EL (cell line): ENCODE results near the gene CSNK2B.

Experiments used
- DNase-seq: peaks from one replicate; pipeline ENCODE4 v3.0.0-alpha.2; 2016

CSNK2B gene

DNA sequence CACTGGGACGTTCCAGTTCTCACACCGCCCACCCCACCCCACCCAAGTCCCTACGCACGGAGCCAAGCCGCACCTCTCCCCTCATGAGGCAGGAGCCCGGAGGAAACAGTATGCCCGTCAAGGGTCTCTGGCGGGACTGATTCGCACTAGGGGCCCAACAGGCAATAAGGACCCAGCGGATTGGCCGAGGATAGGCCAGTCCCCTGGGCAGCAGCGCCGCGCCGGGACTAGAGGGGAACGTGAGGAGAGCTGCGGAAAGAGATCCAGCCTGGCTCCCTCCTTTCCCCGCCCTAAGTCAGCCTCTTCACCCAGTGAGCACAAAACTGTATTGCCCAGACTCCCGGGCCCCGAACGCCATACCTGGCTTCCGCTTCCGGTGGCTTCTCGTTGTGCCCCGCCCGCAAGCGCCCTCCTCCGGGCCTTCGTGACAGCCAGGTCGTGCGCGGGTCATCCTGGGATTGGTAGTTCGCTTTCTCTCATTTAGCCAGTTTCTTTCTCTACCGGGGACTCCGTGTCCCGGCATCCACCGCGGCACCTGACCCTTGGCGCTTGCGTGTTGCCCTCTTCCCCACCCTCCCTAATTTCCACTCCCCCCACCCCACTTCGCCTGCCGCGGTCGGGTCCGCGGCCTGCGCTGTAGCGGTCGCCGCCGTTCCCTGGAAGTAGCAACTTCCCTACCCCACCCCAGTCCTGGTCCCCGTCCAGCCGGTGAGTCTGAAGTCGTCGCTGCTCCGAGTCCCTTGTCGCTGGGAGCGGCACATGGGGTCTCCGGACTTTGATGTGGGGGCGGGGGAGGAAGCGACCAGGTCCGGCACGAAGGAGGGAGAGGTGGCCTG, at the start of gene CSNK2B:
Gene CSNK2B, plus strand, starts transcription at position 580 of the 836 bp plus-strand sequence. CDS start 752 bp downstream, outside the sequence.
- DNase-seq: peak; percentile 99

DNA sequence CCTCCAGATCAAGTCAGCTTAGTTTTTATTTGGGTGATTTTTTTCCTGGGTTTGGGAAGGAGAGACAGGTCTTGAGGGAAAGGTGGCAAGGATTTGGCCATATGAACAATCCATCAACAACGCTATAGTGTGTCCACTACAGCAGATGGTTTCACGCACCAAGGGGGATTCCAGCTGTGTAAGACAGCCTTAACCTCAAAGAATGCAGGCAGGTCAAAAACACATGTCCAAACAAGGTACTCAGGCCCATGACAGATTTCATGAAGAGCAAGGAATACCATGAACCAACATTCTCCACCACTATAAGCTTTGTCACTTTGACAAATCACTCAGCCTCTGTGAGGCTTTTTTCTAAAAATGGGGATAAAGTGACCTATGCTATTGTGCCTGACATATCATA, 48.9 kb upstream of the CSNK2B start:
- no peak for DNase-seq

DNA sequence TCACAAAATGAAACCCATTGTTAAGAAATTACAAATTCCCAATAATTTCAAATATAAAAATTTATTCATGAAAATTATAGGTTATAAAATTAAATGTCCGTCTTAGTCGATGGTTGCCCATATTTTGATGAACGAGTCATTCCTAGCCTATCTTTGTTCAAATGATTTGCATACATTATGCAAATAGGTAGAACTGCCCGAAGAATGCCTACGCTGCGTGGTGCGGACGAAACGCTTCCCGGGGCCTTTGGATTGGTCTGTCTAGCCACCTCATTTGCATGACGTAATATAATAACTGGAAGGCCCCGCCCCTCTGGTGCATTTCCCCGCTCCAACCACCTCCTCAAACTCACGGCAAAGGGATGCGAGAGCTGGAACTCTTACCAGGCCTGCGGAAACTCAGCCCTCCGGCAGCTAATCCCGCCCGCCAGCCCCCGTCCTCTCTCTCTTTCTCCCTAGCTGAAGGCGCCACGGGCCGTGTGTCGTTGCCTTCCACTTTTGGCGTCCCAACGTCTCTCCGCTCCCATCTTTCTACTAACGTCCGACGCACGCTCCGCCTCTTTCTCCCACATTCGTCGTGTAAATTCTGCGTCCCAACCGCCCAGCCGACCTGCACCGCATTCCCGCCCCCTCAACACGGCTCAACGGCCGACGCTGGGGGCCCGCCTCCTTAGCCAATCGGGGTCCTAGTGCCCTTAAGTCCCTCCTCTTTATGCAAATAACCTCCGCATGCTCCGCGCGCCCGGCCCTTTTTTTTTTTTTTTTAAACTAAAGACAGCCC, 45.9 kb upstream of the CSNK2B start:
- peak; percentile 100 for DNase-seq

DNA sequence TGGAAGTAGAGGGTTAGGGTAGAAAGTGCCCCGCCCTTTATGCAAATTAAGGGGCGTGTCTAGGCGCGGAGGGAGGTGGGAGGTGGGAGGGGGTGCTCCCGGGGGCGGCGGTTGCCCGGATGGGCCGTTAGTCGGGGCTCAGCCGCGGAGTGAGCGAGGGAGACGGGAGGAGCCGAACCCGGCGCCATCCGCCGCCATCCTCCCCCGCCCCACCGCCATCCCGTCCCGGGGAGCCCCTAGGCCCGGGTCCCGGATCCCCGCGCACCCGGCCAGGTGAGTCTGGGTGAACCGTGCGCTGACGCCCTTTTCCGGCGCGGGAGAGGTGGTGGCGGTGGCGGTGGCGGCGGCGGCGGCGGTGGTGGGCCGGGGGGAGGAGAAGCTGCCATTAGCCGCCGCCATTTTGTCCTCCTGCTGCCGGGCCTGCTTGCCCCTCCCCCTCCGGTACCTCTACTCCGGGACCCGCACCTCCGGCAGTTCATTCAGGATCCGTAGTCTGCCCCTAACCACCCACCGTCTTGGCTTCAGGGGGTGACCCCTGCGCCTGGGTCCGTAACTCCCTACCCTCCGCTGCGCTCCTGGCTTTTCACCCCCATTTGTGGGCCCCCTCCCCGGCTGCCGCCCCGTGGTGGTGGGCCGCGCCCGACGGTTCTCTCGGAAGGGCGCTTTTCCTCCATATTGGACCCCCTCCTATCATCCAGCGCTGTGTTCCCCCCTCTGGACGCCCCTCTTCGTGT, 45.1 kb upstream of the CSNK2B start, which contains the start of gene PRRC2A:
Gene PRRC2A, plus strand, starts transcription at position 130 of the 734 bp plus-strand sequence. CDS start 2,075 bp downstream, outside the sequence.
- DNase-seq: peak; percentile 81

DNA sequence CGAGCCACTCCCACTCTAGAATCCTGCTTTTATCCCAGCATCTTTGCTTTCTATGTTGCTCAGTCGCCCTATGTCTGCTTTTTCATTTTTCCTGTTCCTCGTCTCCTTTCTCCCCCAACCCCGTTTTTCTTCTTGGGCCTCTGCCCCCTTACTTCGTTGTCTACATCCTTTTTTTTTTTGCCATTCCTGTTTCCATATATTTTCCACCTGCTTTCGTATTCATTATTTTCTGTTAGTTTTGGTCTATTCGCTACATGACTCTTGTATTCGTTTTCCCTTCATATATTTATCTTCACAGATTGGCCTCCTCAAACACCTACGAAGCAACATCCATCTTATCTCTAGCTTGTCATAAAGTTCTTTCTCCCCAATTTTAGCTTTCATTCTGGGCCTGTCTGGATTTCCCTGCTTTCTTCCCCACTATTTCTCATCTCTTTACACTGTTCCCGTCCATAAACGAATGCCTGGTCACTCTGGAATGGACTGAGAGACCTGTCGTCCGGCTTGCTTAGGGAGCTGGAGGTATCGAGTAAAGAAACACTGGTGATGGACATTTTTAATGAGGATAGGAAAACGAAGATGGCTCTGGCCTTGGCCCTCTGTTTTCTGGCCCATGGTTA, 44.5 kb upstream of the CSNK2B start:
- no peak for DNase-seq

DNA sequence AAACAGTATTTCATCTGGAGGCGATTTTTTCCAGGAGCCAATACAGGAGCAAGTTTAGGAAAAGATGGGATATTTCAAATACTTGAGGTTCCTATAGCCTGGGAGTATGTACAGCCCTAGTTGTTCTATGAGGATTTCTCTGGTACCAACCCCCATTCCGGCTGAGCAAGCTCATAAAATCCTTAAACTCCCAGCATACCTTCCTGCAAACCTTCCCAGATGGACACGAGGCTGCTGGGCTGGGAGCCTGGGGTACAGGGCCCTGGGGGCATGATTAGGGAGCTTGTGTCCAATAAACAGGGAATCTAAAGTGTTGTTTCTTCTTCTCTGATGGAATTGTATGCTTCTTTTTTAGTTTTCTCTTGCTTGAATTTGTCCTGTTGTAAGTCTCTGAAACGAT, 43.9 kb upstream of the CSNK2B start:
- peak; percentile 48 for DNase-seq

DNA sequence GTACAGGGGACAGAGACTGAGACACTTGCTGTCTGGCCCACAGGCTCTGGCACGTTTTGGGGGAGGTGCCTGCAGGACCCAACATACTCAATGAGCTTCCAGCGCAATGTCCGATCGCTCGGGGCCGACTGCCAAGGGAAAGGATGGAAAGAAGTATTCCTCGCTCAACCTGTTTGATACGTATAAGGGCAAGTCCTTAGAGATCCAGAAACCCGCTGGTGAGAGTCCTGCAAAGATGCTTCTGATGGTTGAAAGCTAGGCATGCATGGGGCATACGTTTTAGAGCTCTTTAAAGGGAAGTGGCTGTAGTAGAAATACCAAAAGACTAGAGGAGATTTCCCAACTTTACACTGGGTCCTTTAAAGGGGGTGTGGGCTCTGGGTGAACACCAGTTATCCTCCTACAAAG, 43.2 kb upstream of the CSNK2B start:
- DNase-seq: no peak

DNA sequence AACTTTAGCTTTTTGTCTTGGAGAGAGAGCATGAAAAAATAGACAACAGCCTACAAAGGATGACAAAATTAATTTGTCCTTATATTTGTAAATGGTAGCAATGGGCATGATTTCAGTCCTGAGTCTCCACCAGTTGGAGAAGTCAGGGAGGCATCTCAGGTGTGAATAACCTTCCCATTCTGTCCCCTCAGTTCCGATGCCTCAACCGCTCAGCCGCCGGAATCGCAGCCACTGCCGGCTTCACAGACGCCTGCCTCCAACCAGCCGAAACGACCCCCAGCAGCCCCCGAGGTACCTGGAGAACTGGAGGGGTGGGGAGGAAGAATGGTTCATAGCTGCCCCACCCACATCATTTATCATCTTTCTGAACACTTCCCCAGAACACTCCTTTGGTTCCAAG, 41.8 kb upstream of the CSNK2B start:
- no peak for DNase-seq

DNA sequence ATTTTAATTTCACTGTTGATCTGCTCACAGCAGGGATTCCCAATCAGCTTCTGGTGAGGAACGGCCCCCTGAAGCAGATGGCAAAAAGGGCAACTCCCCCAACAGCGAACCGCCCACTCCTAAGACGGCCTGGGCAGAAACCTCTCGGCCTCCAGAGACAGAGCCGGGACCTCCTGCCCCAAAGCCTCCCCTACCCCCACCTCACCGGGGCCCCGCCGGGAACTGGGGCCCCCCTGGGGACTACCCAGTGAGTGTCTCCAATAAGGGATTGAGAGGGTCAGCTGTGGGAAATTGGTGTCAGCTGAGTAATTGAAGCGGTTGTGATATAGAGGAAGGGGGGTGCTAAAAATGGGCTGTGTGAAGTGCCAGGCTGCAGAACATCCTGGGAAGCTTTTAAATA, 38.9 kb upstream of the CSNK2B start:
- DNase-seq: no peak

DNA sequence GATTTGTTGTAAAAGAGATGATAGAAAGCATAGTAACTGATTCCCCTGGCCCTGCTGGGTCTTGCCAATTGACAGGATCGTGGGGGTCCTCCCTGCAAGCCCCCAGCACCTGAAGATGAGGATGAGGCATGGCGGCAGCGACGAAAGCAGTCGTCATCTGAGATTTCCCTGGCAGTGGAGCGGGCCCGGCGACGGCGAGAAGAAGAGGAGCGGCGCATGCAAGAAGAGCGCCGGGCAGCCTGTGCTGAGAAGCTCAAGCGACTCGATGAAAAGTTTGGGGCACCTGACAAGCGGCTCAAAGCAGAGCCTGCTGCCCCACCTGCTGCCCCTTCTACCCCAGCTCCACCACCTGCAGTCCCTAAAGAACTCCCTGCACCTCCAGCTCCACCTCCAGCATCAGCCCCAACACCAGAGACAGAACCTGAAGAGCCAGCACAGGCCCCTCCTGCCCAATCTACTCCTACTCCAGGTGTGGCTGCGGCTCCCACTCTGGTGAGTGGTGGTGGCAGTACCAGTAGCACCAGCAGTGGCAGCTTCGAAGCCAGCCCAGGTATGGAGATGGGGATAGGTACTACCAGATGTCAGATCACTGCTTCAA, 38.1 kb upstream of the CSNK2B start:
- no peak for DNase-seq

DNA sequence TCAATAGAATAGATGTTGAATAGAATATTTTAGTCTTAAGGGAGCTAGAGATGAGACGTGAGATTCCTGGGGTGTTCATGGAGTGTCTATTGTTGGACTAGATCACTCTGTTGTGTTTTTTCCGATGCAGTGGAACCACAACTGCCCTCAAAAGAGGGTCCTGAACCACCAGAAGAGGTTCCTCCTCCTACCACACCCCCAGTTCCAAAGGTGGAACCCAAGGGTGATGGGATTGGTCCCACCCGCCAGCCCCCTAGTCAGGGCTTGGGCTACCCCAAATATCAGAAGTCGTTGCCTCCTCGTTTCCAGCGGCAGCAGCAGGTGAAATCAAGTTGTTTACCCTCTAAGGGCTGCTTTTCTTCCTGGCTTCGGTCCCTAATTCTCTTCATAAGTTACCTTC, 36.9 kb upstream of the CSNK2B start:
- DNase-seq: no peak

DNA sequence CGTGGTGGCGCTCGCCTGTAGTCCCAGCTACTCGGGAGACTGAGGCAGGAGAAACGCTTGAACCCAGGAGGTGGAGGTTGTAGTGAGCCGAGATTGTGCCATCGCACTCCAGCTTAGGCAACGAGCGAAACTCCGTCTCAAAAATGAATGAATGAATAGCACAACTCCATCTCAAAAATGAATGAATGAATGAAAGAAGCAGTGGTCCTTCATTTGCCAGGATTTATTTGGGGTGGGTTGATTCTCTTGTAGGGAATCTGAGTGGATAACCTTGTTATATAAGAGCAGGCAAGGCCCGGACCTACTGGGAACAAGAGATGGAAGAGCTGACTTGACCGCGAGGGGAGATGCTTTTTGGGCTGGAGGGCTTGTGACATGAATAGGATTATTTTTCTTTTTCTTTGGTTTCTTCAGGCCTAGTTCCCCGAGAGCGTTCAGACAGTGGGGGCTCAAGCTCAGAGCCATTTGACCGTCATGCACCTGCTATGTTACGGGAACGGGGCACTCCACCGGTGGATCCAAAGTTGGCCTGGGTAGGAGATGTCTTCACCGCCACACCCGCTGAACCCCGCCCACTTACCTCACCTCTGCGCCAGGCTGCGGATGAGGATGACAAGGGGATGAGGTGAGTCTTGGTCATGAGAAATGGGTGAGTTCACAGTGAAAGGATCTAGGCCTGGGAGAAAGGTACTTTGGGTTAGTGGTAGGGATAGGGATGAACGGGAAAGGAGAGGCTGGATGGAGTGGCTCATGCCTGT, 35.5 kb upstream of the CSNK2B start:
- no peak for DNase-seq

DNA sequence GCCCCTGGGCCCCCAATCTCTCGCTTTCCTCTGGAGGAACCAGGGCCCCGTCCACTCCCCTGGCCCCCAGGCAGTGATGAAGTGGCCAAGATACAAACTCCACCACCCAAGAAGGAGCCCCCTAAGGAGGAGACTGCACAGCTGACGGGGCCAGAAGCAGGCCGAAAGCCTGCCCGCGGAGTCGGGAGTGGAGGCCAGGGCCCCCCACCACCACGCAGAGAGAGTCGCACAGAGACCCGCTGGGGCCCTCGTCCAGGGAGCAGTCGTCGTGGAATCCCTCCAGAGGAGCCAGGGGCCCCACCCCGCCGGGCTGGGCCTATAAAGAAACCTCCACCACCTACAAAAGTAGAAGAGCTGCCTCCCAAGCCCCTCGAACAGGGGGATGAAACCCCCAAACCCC, 34.7 kb upstream of the CSNK2B start:
- no peak for DNase-seq

DNA sequence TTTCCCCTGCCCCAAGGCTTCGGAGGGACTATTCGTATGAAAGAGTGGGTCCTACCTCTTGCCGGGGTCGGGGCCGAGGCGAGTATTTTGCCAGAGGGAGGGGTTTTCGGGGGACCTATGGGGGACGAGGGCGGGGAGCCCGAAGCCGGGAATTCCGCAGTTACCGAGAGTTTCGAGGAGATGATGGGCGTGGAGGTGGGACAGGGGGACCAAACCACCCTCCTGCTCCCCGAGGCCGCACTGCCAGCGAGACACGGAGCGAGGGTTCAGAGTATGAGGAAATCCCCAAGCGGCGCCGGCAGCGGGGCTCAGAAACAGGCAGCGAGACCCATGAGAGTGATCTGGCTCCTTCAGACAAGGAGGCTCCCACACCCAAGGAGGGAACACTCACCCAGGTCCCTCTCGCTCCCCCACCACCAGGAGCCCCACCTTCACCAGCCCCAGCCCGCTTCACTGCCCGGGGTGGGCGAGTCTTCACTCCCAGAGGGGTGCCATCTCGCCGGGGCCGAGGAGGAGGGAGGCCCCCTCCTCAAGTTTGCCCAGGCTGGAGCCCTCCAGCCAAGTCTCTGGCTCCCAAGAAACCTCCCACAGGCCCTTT, 34.1 kb upstream of the CSNK2B start:
- DNase-seq: no peak

DNA sequence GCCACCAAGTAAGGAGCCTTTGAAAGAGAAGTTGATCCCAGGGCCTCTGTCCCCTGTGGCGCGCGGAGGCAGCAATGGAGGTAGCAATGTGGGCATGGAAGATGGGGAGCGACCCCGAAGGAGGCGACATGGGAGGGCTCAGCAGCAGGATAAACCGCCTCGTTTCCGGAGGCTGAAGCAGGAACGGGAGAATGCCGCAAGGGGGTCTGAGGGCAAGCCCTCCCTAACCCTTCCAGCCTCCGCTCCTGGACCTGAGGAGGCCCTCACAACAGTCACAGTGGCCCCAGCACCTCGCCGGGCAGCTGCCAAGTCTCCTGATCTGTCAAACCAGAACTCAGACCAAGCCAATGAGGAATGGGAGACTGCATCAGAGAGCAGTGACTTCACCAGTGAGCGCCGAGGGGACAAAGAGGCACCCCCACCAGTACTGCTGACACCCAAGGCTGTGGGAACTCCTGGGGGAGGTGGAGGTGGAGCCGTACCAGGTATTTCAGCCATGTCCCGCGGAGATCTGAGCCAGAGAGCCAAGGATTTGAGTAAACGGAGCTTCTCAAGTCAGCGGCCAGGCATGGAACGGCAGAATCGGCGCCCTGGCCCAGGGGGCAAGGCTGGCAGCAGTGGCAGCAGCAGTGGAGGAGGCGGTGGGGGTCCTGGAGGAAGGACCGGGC, 33.5 kb upstream of the CSNK2B start:
- no peak for DNase-seq

DNA sequence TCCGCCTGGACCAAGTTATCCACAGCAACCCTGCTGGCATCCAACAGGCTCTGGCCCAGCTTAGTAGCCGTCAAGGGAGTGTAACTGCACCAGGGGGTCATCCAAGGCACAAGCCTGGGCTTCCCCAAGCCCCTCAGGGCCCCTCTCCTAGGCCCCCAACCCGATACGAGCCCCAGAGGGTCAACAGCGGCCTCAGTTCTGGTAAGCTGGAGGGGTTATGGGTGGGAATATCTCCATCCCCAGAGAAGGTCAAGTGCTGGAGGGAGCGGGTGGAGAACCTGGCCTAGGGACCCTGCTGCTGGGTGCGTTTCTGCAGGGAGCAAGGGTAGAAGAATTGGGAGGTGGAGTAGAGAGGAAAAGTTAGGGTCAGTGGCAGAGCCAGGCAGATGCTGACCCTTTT, 32.4 kb upstream of the CSNK2B start:
- no peak for DNase-seq

DNA sequence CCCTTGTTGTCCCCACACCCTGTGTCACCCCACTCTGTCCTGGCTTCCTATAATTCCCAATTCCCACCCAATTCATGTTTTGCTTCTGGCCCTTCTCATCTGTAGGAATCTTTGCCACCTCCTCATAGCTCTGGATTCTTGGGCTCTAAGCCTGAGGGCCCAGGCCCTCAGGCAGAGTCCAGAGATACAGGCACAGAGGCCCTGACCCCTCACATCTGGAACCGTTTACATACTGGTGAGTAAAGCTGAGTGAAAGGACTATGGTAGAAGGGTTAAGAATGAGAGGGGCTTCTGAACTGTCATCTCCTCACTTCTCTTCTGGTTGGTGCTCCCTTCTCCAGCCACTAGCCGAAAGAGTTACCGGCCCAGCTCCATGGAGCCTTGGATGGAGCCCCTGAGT, 31.7 kb upstream of the CSNK2B start:
- DNase-seq: peak; percentile 69

DNA sequence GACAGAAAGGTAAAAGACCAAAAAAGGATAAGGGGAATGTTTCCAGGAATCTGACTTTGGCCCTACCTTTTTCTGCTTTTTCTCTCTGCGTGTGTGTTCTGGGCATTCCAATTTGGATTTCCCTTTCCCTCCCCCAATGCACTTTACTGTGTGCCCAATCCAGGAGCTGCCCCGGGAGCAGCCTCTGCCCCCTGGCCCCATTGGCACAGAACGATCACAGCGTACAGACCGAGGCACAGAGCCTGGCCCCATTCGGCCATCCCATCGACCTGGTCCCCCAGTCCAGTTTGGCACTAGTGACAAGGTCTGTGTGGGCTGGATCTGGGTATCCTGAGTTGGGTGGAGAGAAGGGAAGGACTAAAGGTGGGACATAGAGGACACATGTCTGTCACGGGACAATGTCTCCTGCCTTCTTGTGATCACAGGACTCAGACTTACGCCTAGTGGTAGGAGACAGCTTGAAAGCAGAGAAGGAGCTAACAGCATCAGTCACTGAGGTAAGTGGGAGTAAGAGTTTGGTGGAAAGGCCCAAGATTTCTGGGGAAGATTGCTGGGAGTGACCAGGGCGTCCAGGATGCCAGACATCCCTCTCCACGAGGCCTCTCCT, 30.8 kb upstream of the CSNK2B start:
- no peak for DNase-seq

DNA sequence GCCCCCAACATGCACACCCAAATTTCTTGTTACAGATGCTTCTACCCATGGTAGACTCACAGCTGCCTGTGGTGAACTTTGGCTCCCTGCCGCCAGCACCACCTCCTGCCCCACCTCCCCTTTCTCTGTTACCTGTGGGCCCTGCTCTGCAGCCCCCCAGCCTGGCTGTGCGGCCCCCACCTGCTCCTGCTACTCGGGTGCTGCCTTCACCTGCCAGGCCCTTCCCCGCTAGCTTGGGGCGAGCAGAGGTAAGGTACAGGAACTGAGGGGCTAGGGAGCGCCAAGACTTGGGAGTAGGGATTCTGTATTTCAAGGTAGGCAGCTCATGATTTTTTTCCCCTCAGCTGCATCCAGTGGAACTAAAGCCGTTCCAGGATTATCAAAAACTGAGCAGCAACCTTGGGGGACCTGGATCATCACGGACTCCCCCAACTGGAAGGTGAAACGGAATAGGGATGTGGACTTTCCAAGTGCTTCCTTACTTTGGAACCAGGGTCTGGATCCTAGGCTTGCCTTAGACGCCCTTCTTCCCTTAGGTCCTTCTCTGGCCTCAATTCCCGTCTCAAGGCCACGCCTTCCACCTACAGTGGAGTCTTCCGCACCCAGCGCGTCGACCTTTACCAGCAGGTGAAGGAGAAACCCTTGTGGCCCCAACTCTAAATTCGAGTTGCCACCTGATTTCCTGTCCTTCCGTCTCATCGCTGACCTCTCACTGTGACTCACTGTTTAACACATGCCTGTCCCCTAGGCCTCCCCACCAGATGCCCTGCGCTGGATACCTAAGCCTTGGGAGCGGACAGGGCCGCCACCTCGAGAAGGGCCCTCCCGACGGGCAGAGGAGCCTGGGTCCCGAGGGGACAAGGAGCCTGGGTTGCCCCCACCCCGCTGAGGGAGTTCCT, 28.9 kb upstream of the CSNK2B start:
- no peak for DNase-seq
